GM06990 (cell line): ENCODE measurements around the gene MMAA.

Source experiments
- DNase-seq: peaks from one replicate; pipeline ENCODE4 v3.0.0-alpha.2; 2011; ENCODE audit not compliant: insufficient read length; ENCODE audit errors: extremely low read depth
- H3K27me3 ChIP-seq: replicated peaks from 2 replicates; pipeline ENCODE4 v1.6.0; 2011; ENCODE audit warnings: low read length; ENCODE audit not compliant: control insufficient read depth, insufficient read depth
- H3K36me3 ChIP-seq: 2 replicates; pipeline ENCODE4 v1.5.1; 2011; ENCODE audit warnings: low read length; ENCODE audit not compliant: control insufficient read depth, insufficient read depth
- H3K4me3 ChIP-seq: replicated peaks from 2 replicates; pipeline ENCODE4 v1.5.1; 2011; ENCODE audit warnings: low read depth, mild to moderate bottlenecking, control low read depth, low read length
- TF ChIP-seq, protein P1 (sequence below): IDR thresholded peaks from 2 replicates; pipeline ENCODE4 v1.5.1; 2011; ENCODE audit warnings: low read length, control low read depth, mild to moderate bottlenecking, inconsistent platforms; ENCODE audit not compliant: insufficient read depth, poor library complexity, severe bottlenecking

Gene MMAA

DNA sequence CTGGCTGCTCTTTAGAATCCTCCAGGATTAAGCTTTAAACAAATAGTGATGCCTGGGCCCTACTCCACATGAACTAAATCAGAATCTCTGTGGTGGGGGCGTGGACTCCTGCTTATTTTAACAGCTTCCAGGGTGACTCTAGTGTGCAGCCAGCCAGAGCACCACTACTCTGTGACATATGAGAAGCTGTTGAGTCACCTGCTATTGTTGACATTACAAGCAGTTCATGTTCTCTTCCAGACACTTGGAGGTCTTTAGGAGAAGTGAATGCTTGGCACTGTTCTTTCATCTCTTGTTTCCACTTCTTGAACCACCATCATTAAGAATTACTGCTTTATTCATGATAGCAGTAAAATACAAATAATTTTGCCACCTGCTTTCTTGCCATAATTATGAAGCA is 60.3 kb downstream of the MMAA start:
- DNase-seq, result no peak
- Histone ChIP-seq H3K4me3 (no peak overlapping the region), H3K27me3 (no peaks in the 10 kb centered on the region), H3K36me3 (no peaks in the 10 kb centered on the region)
- TF ChIP-seq, protein P1, sequence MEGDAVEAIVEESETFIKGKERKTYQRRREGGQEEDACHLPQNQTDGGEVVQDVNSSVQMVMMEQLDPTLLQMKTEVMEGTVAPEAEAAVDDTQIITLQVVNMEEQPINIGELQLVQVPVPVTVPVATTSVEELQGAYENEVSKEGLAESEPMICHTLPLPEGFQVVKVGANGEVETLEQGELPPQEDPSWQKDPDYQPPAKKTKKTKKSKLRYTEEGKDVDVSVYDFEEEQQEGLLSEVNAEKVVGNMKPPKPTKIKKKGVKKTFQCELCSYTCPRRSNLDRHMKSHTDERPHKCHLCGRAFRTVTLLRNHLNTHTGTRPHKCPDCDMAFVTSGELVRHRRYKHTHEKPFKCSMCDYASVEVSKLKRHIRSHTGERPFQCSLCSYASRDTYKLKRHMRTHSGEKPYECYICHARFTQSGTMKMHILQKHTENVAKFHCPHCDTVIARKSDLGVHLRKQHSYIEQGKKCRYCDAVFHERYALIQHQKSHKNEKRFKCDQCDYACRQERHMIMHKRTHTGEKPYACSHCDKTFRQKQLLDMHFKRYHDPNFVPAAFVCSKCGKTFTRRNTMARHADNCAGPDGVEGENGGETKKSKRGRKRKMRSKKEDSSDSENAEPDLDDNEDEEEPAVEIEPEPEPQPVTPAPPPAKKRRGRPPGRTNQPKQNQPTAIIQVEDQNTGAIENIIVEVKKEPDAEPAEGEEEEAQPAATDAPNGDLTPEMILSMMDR, result no peak

DNA sequence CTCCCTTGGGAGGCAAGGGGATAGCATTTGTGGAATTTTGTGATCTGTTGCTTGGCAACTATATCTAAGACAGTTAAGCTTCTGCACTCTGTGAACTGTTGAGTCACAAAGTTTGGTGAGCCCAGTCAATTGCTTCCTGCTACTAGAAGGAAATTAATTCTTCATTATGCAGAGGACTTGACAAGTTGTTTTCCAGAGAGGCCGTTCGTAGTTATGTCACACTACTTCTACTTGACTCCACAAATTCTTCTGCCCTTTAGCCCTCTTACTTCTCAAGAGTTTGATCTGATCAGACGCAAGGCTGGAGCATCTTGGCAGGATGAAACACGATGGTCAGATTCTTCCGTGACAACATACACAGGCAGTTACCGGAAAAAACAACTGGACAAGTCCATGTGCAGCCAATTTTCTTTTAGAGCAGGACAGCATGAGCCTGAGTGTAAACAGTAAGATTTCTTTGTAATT is 60.8 kb downstream of the MMAA start, which contains the start of gene C4orf51:
C4orf51 (plus strand) TSS at position 156 of the 465 bp plus-strand sequence; CDS start at position 214, 58 bp downstream.
- no peak for DNase-seq
- no peaks in the 10 kb centered on the region for H3K36me3 ChIP-seq
- H3K27me3 ChIP-seq, result no peaks in the 10 kb centered on the region
- no peak within 1 kb of the TSS for H3K4me3 ChIP-seq
- TF ChIP-seq, protein P1, result no peak

- Histone ChIP-seq H3K36me3 (no peaks in the 10 kb centered on the region), H3K27me3 (no peaks in the 10 kb centered on the region), H3K4me3 (no peak overlapping the region)
- no peak for DNase-seq
- TF ChIP-seq, protein P1, result no peak
Measured at GRCh38 chr4:145680902-145681301, 61.7 kb downstream of the MMAA start.

DNA sequence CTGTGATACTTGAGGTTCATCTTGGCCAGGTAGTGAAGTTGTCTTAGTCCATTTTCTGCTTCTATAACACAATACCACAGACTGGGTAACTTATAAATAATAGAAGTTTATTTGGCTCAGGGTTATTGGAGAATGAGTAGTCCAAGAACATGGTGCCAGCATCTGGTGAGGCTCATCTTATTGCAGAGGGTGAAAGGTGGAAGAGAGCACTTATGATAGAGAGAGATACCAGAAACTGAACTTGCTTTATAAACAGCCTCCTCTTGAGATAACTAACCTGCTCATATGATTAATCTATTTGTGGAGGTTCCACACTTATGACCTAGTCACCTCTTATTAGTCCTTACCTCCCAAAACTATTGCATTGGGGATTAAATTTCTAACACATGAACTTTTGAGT is 62.3 kb downstream of the MMAA start:
- TF ChIP-seq, protein P1, result no peak
- no peaks in the 10 kb centered on the region for H3K27me3 ChIP-seq
- DNase-seq, result no peak
- no peak overlapping the region for H3K4me3 ChIP-seq
- H3K36me3 ChIP-seq, result no peaks in the 10 kb centered on the region

GRCh38 chr4:145681956-145682355 is 62.8 kb downstream of the MMAA start:
- TF ChIP-seq, protein P1, result no peak
- H3K36me3 ChIP-seq, result no peaks in the 10 kb centered on the region
- DNase-seq, result no peak
- no peak overlapping the region for H3K4me3 ChIP-seq
- H3K27me3 ChIP-seq, result no peaks in the 10 kb centered on the region

- no peaks in the 10 kb centered on the region for H3K27me3 ChIP-seq
- no peak for DNase-seq
- H3K36me3 ChIP-seq, result no peaks in the 10 kb centered on the region
Measured at GRCh38 chr4:145686991-145687390, 67.8 kb downstream of the MMAA start.

More at GRCh38 chr4:145686991-145687390, 67.8 kb downstream of the MMAA start:
- no peak overlapping the region for H3K4me3 ChIP-seq
- TF ChIP-seq, protein P1, result no peak
